ENCODE measurements around the gene FADS6. TPM values are rescaled to one million over a fixed set of nuclear protein-coding genes. Genes with fewer than 3 reads are reported as not detected.
A peak's percentile ranks its signal among the peaks of the same experiment; 100 is the strongest.

The FADS6 gene
- total and polyA plus RNA-seq, 3 experiments from 2014 or later, result not detected

DNA sequence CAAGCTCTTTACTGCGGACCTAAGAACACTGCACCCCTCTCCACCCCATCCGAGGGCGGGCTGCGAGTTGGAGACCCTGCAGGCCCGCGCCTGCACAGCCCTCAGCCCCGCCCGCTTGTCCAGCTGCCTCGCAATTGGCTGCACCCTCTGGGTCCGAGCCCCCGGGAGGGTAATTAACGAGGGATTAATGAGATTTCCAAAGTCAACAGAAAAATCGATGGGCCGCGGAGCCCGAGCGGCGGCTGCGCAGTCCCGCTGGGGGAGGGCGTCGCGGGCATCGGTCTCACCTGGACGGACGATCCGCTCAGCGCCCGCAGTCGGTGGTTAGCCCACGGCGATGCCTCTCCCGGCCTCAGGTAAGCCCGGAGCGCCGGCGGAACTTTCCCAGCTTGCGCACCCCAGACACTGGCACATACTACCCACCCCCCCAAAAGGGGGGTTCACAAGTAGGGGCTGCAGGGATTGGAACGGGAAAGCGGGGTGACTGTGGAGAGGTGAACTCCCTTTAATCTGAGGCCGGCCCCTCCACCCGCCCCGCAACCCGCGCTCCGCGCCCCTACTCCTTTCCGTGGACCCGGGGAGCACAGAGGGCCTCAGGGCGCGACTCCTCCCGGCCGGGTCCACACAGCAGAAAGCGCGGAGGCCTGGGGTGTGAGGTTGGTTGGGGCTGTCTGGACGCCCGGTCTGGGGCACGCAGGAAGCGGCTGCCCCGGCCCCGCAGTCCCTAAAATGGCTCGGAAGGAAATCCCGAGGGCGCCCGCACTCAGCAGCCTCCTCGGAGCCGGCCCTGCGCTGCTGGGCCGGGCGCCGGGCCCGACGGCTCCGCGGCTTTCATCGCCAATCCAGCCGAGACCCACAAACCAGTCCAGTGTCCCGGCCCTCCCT is 42.4 kb upstream of the FADS6 start, which contains the start of gene OTOP3:
TSS of gene OTOP3 (plus strand) at position 314 of the 885 bp plus-strand sequence. CDS start at position 338, 24 bp downstream.
- no peak within 1 kb of the TSS for H3K4me3 Mint-ChIP-seq
- no peak for DNase-seq
- H3K27me3 Mint-ChIP-seq, result peaks cover 41 to 78% of the 10 kb centered on the region in 2 donors
- H3K4me3 ChIP-seq (ENCODE audit: low read length), result no peak within 1 kb of the TSS
- H3K36me3 Mint-ChIP-seq, result no peaks in the 10 kb centered on the region
- POLR2A ChIA-PET, result no interaction called here
- H3K36me3 ChIP-seq (ENCODE audit: insufficient read depth, low read length), result no peaks in the 10 kb centered on the region
- H3K27ac ChIP-seq (ENCODE audit: low read depth, low read length), result no peak within 1 kb of the TSS
- no peaks in the 10 kb centered on the region for H3K9me3 Mint-ChIP-seq
- H3K27me3 ChIP-seq (ENCODE audit: insufficient read depth, low read length, poor library complexity, severe bottlenecking), result peaks cover 26% of the 10 kb centered on the region
- peaks cover 0 to 3% (median 0%) of the 10 kb centered on the region in 3 donors for H3K4me1 Mint-ChIP-seq
- CTCF ChIA-PET, result interaction anchor here (0.7 to 1.0 kb wide), 2 partner anchors 22 to 27 kb away, joined by 3 read pairs; no protein-coding TSS in a partner anchor
- H3K27ac Mint-ChIP-seq, result peak within 1 kb of the TSS in 1 of 8 donors; percentile 24
- no peaks in the 10 kb centered on the region for H3K9me3 ChIP-seq (ENCODE audit: low read length)
- no peaks in the 10 kb centered on the region for H3K4me1 ChIP-seq (ENCODE audit: insufficient read depth, low read length)

DNA sequence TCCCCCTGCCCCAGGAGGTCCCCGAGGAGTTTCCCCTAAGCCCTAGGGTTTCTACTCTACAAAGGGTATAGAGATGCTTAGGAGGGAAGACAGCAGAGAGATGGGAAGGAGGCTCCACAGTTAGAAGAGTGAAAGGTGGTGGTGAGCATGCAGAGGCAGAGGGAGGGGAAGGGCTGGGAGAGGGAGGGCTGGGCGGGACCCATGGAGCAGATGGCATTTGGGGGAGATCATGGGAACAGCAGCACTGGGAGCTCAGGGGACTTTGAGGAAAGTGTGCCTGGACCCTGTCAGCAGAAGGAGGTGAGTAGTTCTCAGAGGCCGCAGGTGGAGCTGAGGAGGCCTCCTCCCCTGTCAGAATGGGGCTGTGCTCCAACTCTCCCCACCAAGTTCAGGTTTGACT is 41.6 kb upstream of the FADS6 start:
- H3K27ac Mint-ChIP-seq, result no peak overlapping the region
- no peaks in the 10 kb centered on the region for H3K36me3 ChIP-seq (ENCODE audit: insufficient read depth, low read length)
- H3K27me3 Mint-ChIP-seq, result peaks cover 46 to 81% of the 10 kb centered on the region in 2 donors
- no peaks in the 10 kb centered on the region for H3K9me3 Mint-ChIP-seq
- no peaks in the 10 kb centered on the region for H3K9me3 ChIP-seq (ENCODE audit: low read length)
- no peak overlapping the region for H3K27ac ChIP-seq (ENCODE audit: low read depth, low read length)
- H3K4me1 Mint-ChIP-seq, result peaks cover 0 to 3% (median 0%) of the 10 kb centered on the region in 3 donors
- peaks cover 26% of the 10 kb centered on the region for H3K27me3 ChIP-seq (ENCODE audit: insufficient read depth, low read length, poor library complexity, severe bottlenecking)
- ChIA-PET POLR2A (no interaction called here), CTCF (interaction anchor here (0.7 to 1.0 kb wide), 2 partner anchors 23 to 28 kb away, joined by 3 read pairs; no protein-coding TSS in a partner anchor)
- no peak overlapping the region for H3K4me3 ChIP-seq (ENCODE audit: low read length)
- no peak for DNase-seq
- no peak overlapping the region for H3K4me3 Mint-ChIP-seq
- no peaks in the 10 kb centered on the region for H3K36me3 Mint-ChIP-seq
- H3K4me1 ChIP-seq (ENCODE audit: insufficient read depth, low read length), result no peaks in the 10 kb centered on the region

DNA sequence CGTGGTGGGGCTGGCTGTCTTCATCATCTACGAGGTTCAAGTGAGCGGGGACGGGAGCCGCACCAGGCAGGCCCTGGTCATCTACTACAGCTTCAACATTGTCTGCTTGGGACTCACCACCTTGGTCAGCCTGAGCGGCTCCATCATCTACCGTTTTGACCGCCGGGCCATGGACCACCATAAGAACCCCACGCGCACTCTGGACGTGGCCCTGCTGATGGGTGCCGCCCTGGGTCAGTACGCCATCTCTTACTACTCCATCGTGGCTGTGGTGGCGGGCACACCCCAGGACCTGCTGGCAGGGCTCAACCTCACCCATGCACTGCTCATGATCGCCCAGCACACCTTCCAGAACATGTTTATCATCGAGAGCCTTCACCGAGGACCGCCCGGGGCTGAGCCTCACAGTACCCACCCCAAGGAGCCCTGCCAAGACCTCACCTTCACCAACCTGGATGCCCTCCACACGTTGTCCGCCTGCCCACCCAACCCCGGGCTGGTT is 37.2 kb upstream of the FADS6 start:
- no peak overlapping the region for H3K4me3 Mint-ChIP-seq
- H3K36me3 ChIP-seq (ENCODE audit: insufficient read depth, low read length), result no peaks in the 10 kb centered on the region
- ChIA-PET POLR2A (no interaction called here), CTCF (interaction anchor here (0.9 kb wide), 1 partner anchor 28 kb away, joined by 3 read pairs; no protein-coding TSS in a partner anchor)
- no peak for DNase-seq
- peaks cover 34 to 77% of the 10 kb centered on the region in 2 donors for H3K27me3 Mint-ChIP-seq
- H3K36me3 Mint-ChIP-seq, result no peaks in the 10 kb centered on the region
- no peaks in the 10 kb centered on the region for H3K9me3 Mint-ChIP-seq
- no peaks in the 10 kb centered on the region for H3K4me1 Mint-ChIP-seq
- peak overlapping the region in 1 of 8 donors; percentile 70 for H3K27ac Mint-ChIP-seq
- no peak overlapping the region for H3K27ac ChIP-seq (ENCODE audit: low read depth, low read length)
- peaks cover 7% of the 10 kb centered on the region for H3K27me3 ChIP-seq (ENCODE audit: insufficient read depth, low read length, poor library complexity, severe bottlenecking)
- H3K9me3 ChIP-seq (ENCODE audit: low read length), result no peaks in the 10 kb centered on the region
- no peak overlapping the region for H3K4me3 ChIP-seq (ENCODE audit: low read length)
- H3K4me1 ChIP-seq (ENCODE audit: insufficient read depth, low read length), result no peaks in the 10 kb centered on the region

DNA sequence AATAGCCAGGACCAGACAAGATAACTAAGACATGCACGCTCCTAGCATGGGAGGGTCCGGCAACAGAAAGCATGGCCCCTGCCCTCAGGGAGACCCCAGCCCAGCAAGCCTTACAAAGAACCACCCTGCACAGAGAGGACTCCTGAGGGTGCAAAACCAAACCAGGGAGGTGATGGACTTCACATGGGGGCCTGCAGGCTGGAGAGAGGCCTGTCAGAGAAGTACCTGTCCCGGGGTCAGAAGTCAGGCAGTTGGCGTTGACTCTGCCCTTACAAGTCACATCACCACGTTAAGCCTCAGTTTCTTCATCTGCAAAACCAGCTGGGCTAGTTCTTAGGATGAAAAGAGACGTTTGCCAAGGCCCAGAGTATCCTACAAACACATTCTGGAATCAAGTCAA is 35.4 kb upstream of the FADS6 start:
- peaks cover 20% of the 10 kb centered on the region for H3K27me3 ChIP-seq (ENCODE audit: insufficient read depth, low read length, poor library complexity, severe bottlenecking)
- H3K4me3 ChIP-seq (ENCODE audit: low read length), result no peak overlapping the region
- peaks cover 36 to 80% of the 10 kb centered on the region in 2 donors for H3K27me3 Mint-ChIP-seq
- ChIA-PET POLR2A (no interaction called here), CTCF (no interaction called here)
- no peaks in the 10 kb centered on the region for H3K9me3 ChIP-seq (ENCODE audit: low read length)
- H3K27ac ChIP-seq (ENCODE audit: low read depth, low read length), result no peak overlapping the region
- H3K9me3 Mint-ChIP-seq, result no peaks in the 10 kb centered on the region
- peaks cover 8% of the 10 kb centered on the region for H3K4me1 ChIP-seq (ENCODE audit: insufficient read depth, low read length)
- peaks cover 0 to 12% (median 3%) of the 10 kb centered on the region in 3 donors for H3K4me1 Mint-ChIP-seq
- no peaks in the 10 kb centered on the region for H3K36me3 Mint-ChIP-seq
- no peak overlapping the region for H3K27ac Mint-ChIP-seq
- no peaks in the 10 kb centered on the region for H3K36me3 ChIP-seq (ENCODE audit: insufficient read depth, low read length)
- DNase-seq, result no peak
- no peak overlapping the region for H3K4me3 Mint-ChIP-seq

DNA sequence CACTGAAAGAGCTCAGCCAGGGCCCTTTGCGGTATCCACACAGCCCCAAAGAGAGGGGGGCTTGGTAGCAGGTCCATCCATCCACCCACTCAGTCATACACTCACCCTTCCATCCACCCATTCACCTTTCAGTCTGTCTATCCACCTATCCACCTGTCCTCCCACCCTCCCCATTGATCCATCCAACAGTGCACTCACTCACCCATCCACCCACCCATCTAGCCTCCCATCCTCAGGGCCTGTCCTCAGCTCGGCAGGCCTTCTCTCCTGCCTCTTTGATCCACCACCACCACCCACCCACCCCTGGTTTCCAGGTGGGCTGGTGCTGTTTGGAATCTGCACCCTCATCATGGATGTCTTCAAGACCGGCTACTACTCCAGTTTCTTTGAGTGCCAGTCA is 31.8 kb upstream of the FADS6 start:
- H3K4me3 Mint-ChIP-seq, result peak overlapping the region in 3 of 7 donors; percentile 16 to 29 (median 28)
- H3K36me3 Mint-ChIP-seq, result no peaks in the 10 kb centered on the region
- Histone ChIP-seq H3K27ac (ENCODE audit: low read depth, low read length) (no peak overlapping the region), H3K4me1 (ENCODE audit: insufficient read depth, low read length) (peaks cover 9% of the 10 kb centered on the region), H3K36me3 (ENCODE audit: insufficient read depth, low read length) (no peaks in the 10 kb centered on the region), H3K4me3 (ENCODE audit: low read length) (no peak overlapping the region), H3K9me3 (ENCODE audit: low read length) (no peaks in the 10 kb centered on the region), H3K27me3 (ENCODE audit: insufficient read depth, low read length, poor library complexity, severe bottlenecking) (peaks cover 33% of the 10 kb centered on the region)
- peaks cover 0 to 24% (median 5%) of the 10 kb centered on the region in 3 donors for H3K4me1 Mint-ChIP-seq
- peak overlapping the region in 1 of 8 donors; percentile 56 for H3K27ac Mint-ChIP-seq
- peaks cover 39 to 72% of the 10 kb centered on the region in 2 donors for H3K27me3 Mint-ChIP-seq
- CTCF ChIA-PET, result interaction anchor here (0.7 to 3.1 kb wide), 2 partner anchors 33 to 267 kb away, joined by 4 to 21 read pairs; no protein-coding TSS in a partner anchor
- no peaks in the 10 kb centered on the region for H3K9me3 Mint-ChIP-seq
- no peak for DNase-seq
- POLR2A ChIA-PET, result no interaction called here

DNA sequence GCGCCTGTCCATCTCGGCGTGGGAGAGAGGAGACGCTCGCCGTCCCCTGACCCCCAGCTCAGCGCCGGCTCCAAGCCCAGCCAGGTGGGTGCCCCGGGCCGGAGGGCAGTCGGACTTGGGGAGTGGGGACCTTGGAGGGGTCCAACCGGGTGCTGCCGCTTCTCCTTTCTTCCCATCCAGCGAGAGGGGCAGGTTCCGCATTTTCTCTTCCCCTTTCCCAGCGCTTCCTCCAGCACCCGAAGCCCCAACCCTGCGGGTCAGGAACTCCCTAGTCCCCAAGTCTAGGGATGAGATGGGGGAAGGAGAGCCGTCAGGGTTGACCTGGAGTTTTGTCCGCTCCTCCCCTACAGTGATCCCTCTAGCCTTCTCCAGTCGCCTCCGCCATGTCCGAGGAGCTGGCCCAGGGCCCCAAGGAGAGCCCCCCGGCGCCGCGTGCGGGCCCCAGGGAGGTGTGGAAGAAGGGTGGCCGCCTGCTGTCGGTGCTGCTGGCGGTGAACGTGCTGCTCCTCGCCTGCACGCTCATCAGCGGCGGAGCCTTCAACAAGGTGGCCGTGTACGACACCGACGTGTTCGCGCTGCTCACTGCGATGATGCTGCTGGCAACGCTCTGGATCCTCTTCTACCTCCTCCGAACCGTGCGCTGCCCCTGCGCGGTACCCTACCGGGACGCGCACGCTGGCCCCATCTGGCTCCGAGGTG is 31.0 kb upstream of the FADS6 start, which contains the start of gene OTOP2:
TSS of gene OTOP2 (plus strand) at position 24 of the 699 bp plus-strand sequence. CDS start at position 384, 360 bp downstream.
- DNase-seq, result no peak
- peaks cover 0 to 24% (median 5%) of the 10 kb centered on the region in 3 donors for H3K4me1 Mint-ChIP-seq
- H3K9me3 Mint-ChIP-seq, result no peaks in the 10 kb centered on the region
- H3K4me3 Mint-ChIP-seq, result peak within 1 kb of the TSS in 6 of 7 donors; percentile 49 to 78 (median 64)
- ChIA-PET POLR2A (no interaction called here), CTCF (interaction anchor here (1.2 to 3.1 kb wide), 3 partner anchors 33 to 89 kb away, joined by 4 to 21 read pairs (median 14); no protein-coding TSS in a partner anchor)
- Histone ChIP-seq H3K4me3 (ENCODE audit: low read length) (no peak within 1 kb of the TSS), H3K4me1 (ENCODE audit: insufficient read depth, low read length) (peaks cover 9% of the 10 kb centered on the region), H3K36me3 (ENCODE audit: insufficient read depth, low read length) (no peaks in the 10 kb centered on the region), H3K9me3 (ENCODE audit: low read length) (no peaks in the 10 kb centered on the region), H3K27me3 (ENCODE audit: insufficient read depth, low read length, poor library complexity, severe bottlenecking) (peaks cover 33% of the 10 kb centered on the region), H3K27ac (ENCODE audit: low read depth, low read length) (no peak within 1 kb of the TSS)
- peaks cover 38 to 69% of the 10 kb centered on the region in 2 donors for H3K27me3 Mint-ChIP-seq
- no peak within 1 kb of the TSS for H3K27ac Mint-ChIP-seq
- H3K36me3 Mint-ChIP-seq, result no peaks in the 10 kb centered on the region

DNA sequence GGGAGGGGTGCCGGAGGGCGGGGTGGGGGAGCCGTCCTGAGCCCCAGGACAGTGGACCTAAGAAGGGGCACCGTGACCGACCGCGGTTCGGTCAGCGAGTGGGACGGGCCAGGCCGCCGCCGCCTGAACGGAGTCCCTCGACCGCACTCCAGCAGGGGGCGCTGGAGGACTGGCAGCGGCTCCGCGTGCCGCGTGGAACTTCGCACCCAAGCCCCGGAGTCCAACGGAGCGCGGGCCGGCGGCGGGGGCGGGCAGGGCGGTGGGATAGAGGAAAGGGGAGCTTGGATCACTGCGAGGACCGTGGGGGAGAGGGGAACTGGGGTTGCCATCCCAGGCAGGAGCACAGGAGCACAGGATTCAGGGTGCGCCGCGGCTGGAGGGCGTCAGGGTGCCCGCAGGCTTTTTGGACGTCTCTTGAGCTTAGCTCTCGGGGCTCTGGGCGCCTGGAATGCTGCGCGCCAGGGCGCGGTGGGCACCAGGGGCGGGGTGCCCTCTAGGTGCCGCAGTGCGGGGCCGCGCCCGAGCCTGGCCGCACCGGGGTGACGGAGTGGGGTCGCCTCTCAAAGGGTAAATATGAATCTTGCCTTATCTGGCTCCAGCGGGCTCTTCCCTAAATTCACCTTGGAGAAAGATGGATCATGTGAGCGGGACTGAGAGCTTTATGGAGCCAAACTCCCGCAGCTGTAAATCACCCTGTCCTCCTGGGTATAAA is 30.3 kb upstream of the FADS6 start:
- Histone ChIP-seq H3K27ac (ENCODE audit: low read depth, low read length) (no peak overlapping the region), H3K9me3 (ENCODE audit: low read length) (no peaks in the 10 kb centered on the region), H3K27me3 (ENCODE audit: insufficient read depth, low read length, poor library complexity, severe bottlenecking) (peaks cover 33% of the 10 kb centered on the region), H3K4me1 (ENCODE audit: insufficient read depth, low read length) (peaks cover 9% of the 10 kb centered on the region), H3K4me3 (ENCODE audit: low read length) (no peak overlapping the region), H3K36me3 (ENCODE audit: insufficient read depth, low read length) (no peaks in the 10 kb centered on the region)
- ChIA-PET POLR2A (interaction anchor here (0.6 kb wide), 1 partner anchor 37 kb away, joined by 3 read pairs; no protein-coding TSS in a partner anchor), CTCF (interaction anchor here (1.2 to 3.1 kb wide), 3 partner anchors 34 to 90 kb away, joined by 4 to 21 read pairs (median 14); no protein-coding TSS in a partner anchor)
- H3K36me3 Mint-ChIP-seq, result no peaks in the 10 kb centered on the region
- H3K27ac Mint-ChIP-seq, result no peak overlapping the region
- H3K4me1 Mint-ChIP-seq, result peaks cover 0 to 27% (median 5%) of the 10 kb centered on the region in 3 donors
- H3K27me3 Mint-ChIP-seq, result peaks cover 38 to 71% of the 10 kb centered on the region in 2 donors
- no peaks in the 10 kb centered on the region for H3K9me3 Mint-ChIP-seq
- peak overlapping the region in 6 of 7 donors; percentile 19 to 78 (median 56) for H3K4me3 Mint-ChIP-seq
- peak; percentile 56 to 73 (median 62) for DNase-seq
